ENCODE results near the gene OTULINL.

Gene OTULINL

GRCh38 chr5:14650052-14650451, 68.5 kb downstream of the OTULINL start:
- Histone ChIP-seq H3K36me3 (ENCODE audit: insufficient read depth, low read length) (no peaks in the 10 kb centered on the region), H3K9ac (ENCODE audit: low read depth, low read length) (no peak overlapping the region), H3K9me3 (replicated peaks; ENCODE audit: low read length) (no peaks in the 10 kb centered on the region), H3K4me3 (ENCODE audit: low read length) (no peak overlapping the region), H3K4me1 (ENCODE audit: control insufficient read depth, insufficient read depth, low read length) (peaks cover 3% of the 10 kb centered on the region), H3K4me2 (ENCODE audit: low read length) (no peak overlapping the region), H3K27me3 (ENCODE audit: control insufficient read depth, insufficient read depth, low read length) (peaks cover 54% of the 10 kb centered on the region)

- Histone ChIP-seq H3K9ac (ENCODE audit: low read depth, low read length) (no peak overlapping the region), H3K4me3 (ENCODE audit: low read length) (no peak overlapping the region), H3K4me1 (ENCODE audit: control insufficient read depth, insufficient read depth, low read length) (peaks cover 5% of the 10 kb centered on the region), H3K4me2 (ENCODE audit: low read length) (no peak overlapping the region), H3K27me3 (ENCODE audit: control insufficient read depth, insufficient read depth, low read length) (peaks cover 33% of the 10 kb centered on the region), H3K9me3 (replicated peaks; ENCODE audit: low read length) (no peaks in the 10 kb centered on the region), H3K36me3 (ENCODE audit: insufficient read depth, low read length) (no peaks in the 10 kb centered on the region)
Observed at GRCh38 chr5:14655146-14655741, 73.7 kb downstream of the OTULINL start.

- H3K4me3 ChIP-seq (ENCODE audit: low read length) = no peak overlapping the region
- no peaks in the 10 kb centered on the region for H3K36me3 ChIP-seq (ENCODE audit: insufficient read depth, low read length)
- peaks cover 21% of the 10 kb centered on the region for H3K27me3 ChIP-seq (ENCODE audit: control insufficient read depth, insufficient read depth, low read length)
- no peak overlapping the region for H3K9ac ChIP-seq (ENCODE audit: low read depth, low read length)
- H3K9me3 ChIP-seq (replicated peaks; ENCODE audit: low read length) = no peaks in the 10 kb centered on the region
- no peak overlapping the region for H3K4me2 ChIP-seq (ENCODE audit: low read length)
- peaks cover 16% of the 10 kb centered on the region for H3K4me1 ChIP-seq (ENCODE audit: control insufficient read depth, insufficient read depth, low read length)
Observed at GRCh38 chr5:14656898-14657297, 75.3 kb downstream of the OTULINL start.

- Histone ChIP-seq H3K27me3 (ENCODE audit: control insufficient read depth, insufficient read depth, low read length) (peaks cover 4% of the 10 kb centered on the region), H3K9me3 (replicated peaks; ENCODE audit: low read length) (no peaks in the 10 kb centered on the region), H3K36me3 (ENCODE audit: insufficient read depth, low read length) (no peaks in the 10 kb centered on the region), H3K9ac (ENCODE audit: low read depth, low read length) (no peak overlapping the region), H3K4me1 (ENCODE audit: control insufficient read depth, insufficient read depth, low read length) (peaks cover 16% of the 10 kb centered on the region), H3K4me2 (ENCODE audit: low read length) (no peak overlapping the region), H3K4me3 (ENCODE audit: low read length) (no peak overlapping the region)
Observed at GRCh38 chr5:14659821-14660607, 78.4 kb downstream of the OTULINL start.

GRCh38 chr5:14660833-14661232, 79.2 kb downstream of the OTULINL start:
- Histone ChIP-seq H3K4me1 (ENCODE audit: control insufficient read depth, insufficient read depth, low read length) (peaks cover 22% of the 10 kb centered on the region), H3K9ac (ENCODE audit: low read depth, low read length) (no peak overlapping the region), H3K4me3 (ENCODE audit: low read length) (no peak overlapping the region), H3K4me2 (ENCODE audit: low read length) (no peak overlapping the region), H3K27me3 (ENCODE audit: control insufficient read depth, insufficient read depth, low read length) (peaks cover 2% of the 10 kb centered on the region), H3K36me3 (ENCODE audit: insufficient read depth, low read length) (no peaks in the 10 kb centered on the region), H3K9me3 (replicated peaks; ENCODE audit: low read length) (no peaks in the 10 kb centered on the region)
